A549 (cell line): ENCODE results near the gene IKBKG. TPM values are rescaled to one million over a fixed set of nuclear protein-coding genes. Genes with fewer than 3 reads are reported as not detected.

ENCODE experiments used
- ATAC-seq, 2 experiments: fragments of 200-7000 bp in 1 of 2; fragments of >200 bp in 1 of 2; cut with Nextera tagmentation in 1 of 2; cut with Tn5 transposase in 1 of 2; 3 replicates each; pipeline versions ENCODE4 v1.8.0 to v1.9.1; 2018 to 2020; ENCODE audit warnings: mild to moderate bottlenecking in 1 of 2, moderate library complexity in 1 of 2
- CTCF ChIA-PET: fragments of 300-600 bp; sonication (Branson Sonifier 250); formaldehyde crosslinking; extraction: SDS; loops from one replicate; lab custom pipeline; 2021; ENCODE audit warnings: antibody characterized with exemption, inconsistent platforms; lab: Yijun Ruan, JAX
- POLR2A ChIA-PET: fragments of 350-600 bp; formaldehyde crosslinking; extraction: SDS; loops from one replicate; lab custom pipeline; 2021; ENCODE audit warnings: antibody characterized with exemption, inconsistent platforms; lab: Yijun Ruan, JAX
- DNase-seq, 2 experiments: peaks; one replicate each; pipeline versions ENCODE4 v3.0.0 to v3.0.0-alpha.2; 2011 to 2016; ENCODE audit warnings: low read depth in 1 of 2, low spot score in 1 of 2
- FAIRE-seq: peaks from 2 replicates; lab custom pipeline; 2011; peaks lifted over from hg19 to GRCh38; lab: Jason Lieb, UNC
- H3K27ac ChIP-seq, 2 experiments: fragments of >200 bp; sonication (Bioruptor Twin); formaldehyde crosslinking; 3 replicates each; pipeline ENCODE4 v1.5.1; 2016 to 2017
- H3K4me1 ChIP-seq: fragments of >200 bp; sonication (Bioruptor Twin); formaldehyde crosslinking; 3 replicates; pipeline ENCODE4 v1.6.1; 2016
- H3K4me2 ChIP-seq: fragments of >200 bp; sonication (Bioruptor Twin); formaldehyde crosslinking; 3 replicates; pipeline ENCODE4 v1.6.1; 2016
- H3K4me3 ChIP-seq: fragments of >200 bp; sonication (Bioruptor Twin); formaldehyde crosslinking; 3 replicates; pipeline ENCODE4 v1.5.1; 2016
- H3K9me3 ChIP-seq: fragments of >200 bp; sonication (Bioruptor Twin); formaldehyde crosslinking; 3 replicates; pipeline ENCODE4 v1.6.1; 2016
- CBX2 ChIP-seq: fragments of 200-600 bp; sonication (generic); IDR thresholded peaks from 2 replicates; pipeline ENCODE4 v1.6.1; 2016; ENCODE audit warnings: low read depth, mild to moderate bottlenecking, borderline replicate concordance
- CHD4 ChIP-seq: fragments of 200-600 bp; sonication (generic); IDR thresholded peaks from 2 replicates; pipeline ENCODE4 v1.6.1; 2016; ENCODE audit warnings: antibody characterized with exemption, mild to moderate bottlenecking, borderline replicate concordance
- EHMT2 ChIP-seq: fragments of 200-600 bp; sonication (generic); IDR thresholded peaks from 2 replicates; pipeline ENCODE4 v1.6.1; 2016; ENCODE audit warnings: antibody characterized with exemption, low read depth, mild to moderate bottlenecking, moderate library complexity
- ESRRA ChIP-seq: fragments of 150-350 bp; IDR thresholded peaks from 2 replicates; pipeline ENCODE4 v1.6.1; 2014; ENCODE audit warnings: mild to moderate bottlenecking, low read length, borderline replicate concordance
- FOSL2 ChIP-seq, 2 experiments: fragments of 450-650 bp in 1 of 2; fragments of >200 bp in 1 of 2; sonication (Bioruptor Twin) in 1 of 2; formaldehyde crosslinking; IDR thresholded peaks; 2 replicates each; pipeline versions ENCODE4 v1.5.0 to v1.6.1; 2016 to 2020; ENCODE audit warnings: mild to moderate bottlenecking in 1 of 2, moderate library complexity in 1 of 2
- FOXS1 ChIP-seq: fragments of 250-450 bp; sonication (Bioruptor Pico); IDR thresholded peaks from 2 replicates; pipeline ENCODE4 v1.5.0; 2020; ENCODE audit warnings: mild to moderate bottlenecking, moderate library complexity
- HDAC2 ChIP-seq: fragments of 200-600 bp; sonication (generic); IDR thresholded peaks from 2 replicates; pipeline ENCODE4 v1.6.1; 2016
- HES2 ChIP-seq: fragments of >200 bp; sonication (Bioruptor Twin); formaldehyde crosslinking; IDR thresholded peaks from 2 replicates; pipeline ENCODE4 v1.6.1; 2016
- HOXB5 ChIP-seq: fragments of 250-450 bp; sonication (Bioruptor Pico); IDR thresholded peaks from 2 replicates; pipeline ENCODE4 v1.5.0; 2020; ENCODE audit warnings: mild to moderate bottlenecking, moderate library complexity
- JUN ChIP-seq, 2 experiments: fragments of >200 bp; sonication (Bioruptor Twin); formaldehyde crosslinking; IDR thresholded peaks; 2 replicates in 1 of 2; 3 replicates in 1 of 2; pipeline ENCODE4 v1.6.1; 2016 to 2017
- KDM1A ChIP-seq: fragments of 200-600 bp; sonication (generic); IDR thresholded peaks from 2 replicates; pipeline ENCODE4 v1.6.1; 2016; ENCODE audit warnings: low read depth, mild to moderate bottlenecking
- KDM5A ChIP-seq: fragments of 200-600 bp; sonication (generic); IDR thresholded peaks from 2 replicates; pipeline ENCODE4 v1.6.1; 2016; ENCODE audit warnings: antibody characterized with exemption, mild to moderate bottlenecking
- MAFK ChIP-seq: fragments of 450-650 bp; IDR thresholded peaks from 2 replicates; pipeline ENCODE4 v1.6.1; 2014; ENCODE audit not compliant: partially characterized antibody
- MAX ChIP-seq: IDR thresholded peaks from 2 replicates; pipeline ENCODE4 v1.6.1; 2012
- NFE2L2 ChIP-seq: fragments of 150-350 bp; conservative IDR thresholded peaks from 2 replicates; pipeline ENCODE4 v1.6.1; 2014; ENCODE audit warnings: low read length
- NPAS2 ChIP-seq: fragments of 250-450 bp; sonication (Bioruptor Pico); IDR thresholded peaks from 2 replicates; pipeline ENCODE4 v1.8.0; 2022; ENCODE audit warnings: mild to moderate bottlenecking, moderate library complexity, borderline replicate concordance
- RARB ChIP-seq: fragments of 250-450 bp; sonication (Bioruptor Pico); IDR thresholded peaks from 2 replicates; pipeline ENCODE4 v1.8.0; 2021; ENCODE audit warnings: mild to moderate bottlenecking, moderate library complexity
- RFX5 ChIP-seq: fragments of 450-650 bp; IDR thresholded peaks from 2 replicates; pipeline ENCODE4 v1.7.1; 2014; ENCODE audit warnings: antibody characterized with exemption, mild to moderate bottlenecking, moderate library complexity
- TFCP2L1 ChIP-seq: fragments of 250-450 bp; sonication (Bioruptor Pico); IDR thresholded peaks from 2 replicates; pipeline ENCODE4 v1.5.0; 2021; ENCODE audit warnings: mild to moderate bottlenecking
- TP53 ChIP-seq: fragments of 250-450 bp; sonication (Bioruptor Pico); IDR thresholded peaks from 2 replicates; pipeline ENCODE4 v1.5.0; 2021; ENCODE audit warnings: mild to moderate bottlenecking, moderate library complexity
- ZFP36 ChIP-seq: fragments of 450-650 bp; IDR thresholded peaks from 2 replicates; pipeline ENCODE4 v1.6.1; 2014; ENCODE audit warnings: borderline replicate concordance; ENCODE audit not compliant: partially characterized antibody
- ZNF302 ChIP-seq: fragments of 250-450 bp; sonication (Bioruptor Pico); IDR thresholded peaks from 2 replicates; pipeline ENCODE4 v1.9.0; 2021; ENCODE audit warnings: inconsistent platforms, mild to moderate bottlenecking, moderate library complexity
- ZSCAN20 ChIP-seq: fragments of 250-450 bp; sonication (Bioruptor Pico); IDR thresholded peaks from 2 replicates; pipeline ENCODE4 v1.8.0; 2022; ENCODE audit warnings: mild to moderate bottlenecking, moderate library complexity
- WGBS: methylation state at CpG from one replicate; pipeline ENCODE4 v1.1.6; 2017; ENCODE audit errors: missing lambda C conversion rate; 5-methylcytosine and 5-hydroxymethylcytosine counted together
- polyA plus RNA-seq, 4 experiments: library from polyadenylated mRNA; depleted of rRNA in 3 of 4; stranded (reverse); fragments of >200 nt; fragmentation: RNase III in 1 of 4; extraction: RNeasy Plus Mini Kit Qiagen cat#74134 plus additional on column Dnase treatment in 1 of 4; gene quantifications; 2 replicates in 3 of 4; 3 replicates in 1 of 4; pipeline ENCODE4 v1.2.3, GENCODE V29; 2011 to 2017

IKBKG gene
- polyA plus RNA-seq, 2 of the 4 experiments (the other 2 are of a cell fraction): 19.7 to 34.2 TPM

GRCh38 chrX:154512879-154513553 is 34.4 kb upstream of the IKBKG start:
- FAIRE-seq: no peak
- no peaks in the 10 kb centered on the region for H3K9me3 ChIP-seq
- no peak for DNase-seq
- WGBS: 92% methylated on average over 15 of the region's 16 CpGs
- POLR2A ChIA-PET: interaction anchor here (0.6 kb wide), 1 partner anchor 22 kb away, joined by 4 read pairs; the partner anchor contains the start of gene SLC10A3
- no peak for TF ChIP-seq ZNF302
- no peak for TF ChIP-seq ZSCAN20 (CRISPR knock-in tag)
- TF ChIP-seq KDM1A: no peak
- TF ChIP-seq FOSL2 (IDR thresholded peaks at IDR 0.05): no peak
- TF ChIP-seq FOSL2 (CRISPR knock-in tag; IDR thresholded peaks at IDR 0.05): no peak
- no peak for TF ChIP-seq RARB (CRISPR knock-in tag)
- no peak for TF ChIP-seq RFX5
- no peak for TF ChIP-seq NFE2L2
- no peak for TF ChIP-seq HDAC2
- TF ChIP-seq MAX: no peak
- TF ChIP-seq TFCP2L1 (CRISPR knock-in tag): no peak
- no peak for TF ChIP-seq CHD4
- no peak for TF ChIP-seq HOXB5 (CRISPR knock-in tag)
- TF ChIP-seq, all 56 proteins: peak for 0
- Histone ChIP-seq H3K4me3 (no peak overlapping the region), H3K4me1 (peaks cover 10% of the 10 kb centered on the region; the same call in 2 of the 3 replicates), H3K4me2 (no peak overlapping the region), H3K27ac (no peak overlapping the region)
- ATAC-seq: no peak
- CTCF ChIA-PET: interaction anchor here (0.8 kb wide), 1 partner anchor 140 kb away, joined by 3 read pairs; no protein-coding TSS in a partner anchor

- no peak for ATAC-seq
- Histone ChIP-seq H3K4me3 (no peak overlapping the region), H3K9me3 (no peaks in the 10 kb centered on the region)
- 100% methylated on average over 2 of the region's 2 CpGs for WGBS
- DNase-seq: no peak
- no peak for TF ChIP-seq CHD4
- TF ChIP-seq HES2: no peak
- no peak for TF ChIP-seq FOXS1 (CRISPR knock-in tag)
- no peak for TF ChIP-seq EHMT2
- no peak for TF ChIP-seq HOXB5 (CRISPR knock-in tag)
- no peak for TF ChIP-seq ZFP36
- TF ChIP-seq CBX2: no peak
- no peak for TF ChIP-seq TP53
- no peak for TF ChIP-seq NPAS2 (CRISPR knock-in tag)
- no peak for TF ChIP-seq JUN (IDR thresholded peaks at IDR 0.05)
- TF ChIP-seq ESRRA: no peak
- no peak for TF ChIP-seq KDM5A
- TF ChIP-seq MAFK: no peak
- TF ChIP-seq, all 56 proteins: peak for 0
- no peak for FAIRE-seq
- POLR2A ChIA-PET: interaction anchor here (0.6 kb wide), 1 partner anchor 23 kb away, joined by 4 read pairs; the partner anchor contains the start of gene SLC10A3
- peaks cover 10% of the 10 kb centered on the region; the same call in 2 of the 3 replicates for H3K4me1 ChIP-seq
- CTCF ChIA-PET: interaction anchor here (0.8 kb wide), 1 partner anchor 140 kb away, joined by 3 read pairs; no protein-coding TSS in a partner anchor
- H3K27ac ChIP-seq: no peak overlapping the region
- no peak overlapping the region for H3K4me2 ChIP-seq
Observed at GRCh38 chrX:154513716-154514115, 33.7 kb upstream of the IKBKG start.
